GM21526 (cell line): ENCODE measurements around the gene PSMB9.
A peak's percentile ranks its signal among the peaks of the same experiment; 100 is the strongest.

Source experiments
- ATAC-seq: cut with Tn5 transposase; IDR thresholded peaks from one replicate; pipeline ENCODE4 v1.9.1; 2021; ENCODE audit warnings: moderate library complexity; ENCODE audit not compliant: unreplicated experiment, low FRiP score

PSMB9 gene

GRCh38 chr6:32838114-32838958, 15.7 kb upstream of the PSMB9 start, which contains the start of gene TAP2:
Gene TAP2, minus strand, starts transcription at chr6:32838739. Its CDS starts 506 bp downstream, at chr6:32838233.
- ATAC-seq, result peak; percentile 64

- no peak for ATAC-seq
Measured at GRCh38 chr6:32839356-32839755, 14.6 kb upstream of the PSMB9 start.

GRCh38 chr6:32840604-32841246, 13.3 kb upstream of the PSMB9 start:
- ATAC-seq, result no peak

GRCh38 chr6:32842021-32842650, 11.9 kb upstream of the PSMB9 start:
- ATAC-seq, result no peak

GRCh38 chr6:32842690-32843089, 11.3 kb upstream of the PSMB9 start:
- no peak for ATAC-seq

GRCh38 chr6:32843331-32843978, 10.5 kb upstream of the PSMB9 start:
- ATAC-seq, result no peak

GRCh38 chr6:32843979-32844838, 9.8 kb upstream of the PSMB9 start, which contains the start of gene PSMB8:
Gene PSMB8, minus strand, starts transcription at chr6:32844047. Its CDS starts 51 bp downstream, at chr6:32843996.
- peak; percentile 61 for ATAC-seq

GRCh38 chr6:32844839-32845383, 9.1 kb upstream of the PSMB9 start:
- no peak for ATAC-seq

- ATAC-seq, result no peak
Measured at GRCh38 chr6:32845384-32845884, 8.6 kb upstream of the PSMB9 start.

GRCh38 chr6:32847004-32847403, 7.0 kb upstream of the PSMB9 start:
- no peak for ATAC-seq

- ATAC-seq, result no peak
Measured at GRCh38 chr6:32847795-32848194, 6.2 kb upstream of the PSMB9 start.

- no peak for ATAC-seq
Measured at GRCh38 chr6:32849126-32849525, 4.9 kb upstream of the PSMB9 start.

- ATAC-seq, result no peak
Measured at GRCh38 chr6:32851025-32851424, 3.0 kb upstream of the PSMB9 start.

GRCh38 chr6:32852018-32852843, 1.8 kb upstream of the PSMB9 start:
- no peak for ATAC-seq

- peak; percentile 13 for ATAC-seq
Measured at GRCh38 chr6:32852844-32853540, 1.0 kb upstream of the PSMB9 start.

- ATAC-seq, result peak; percentile 15
Measured at GRCh38 chr6:32854376-32855178, 585 bp downstream of the PSMB9 start.
